Stimulated activated CD4-positive, alpha-beta T cell treated with anti-CD3 and anti-CD28 coated beads, TNF-alpha, amount 100 ng/mL, for 24 hours (primary cell): Measurements from ENCODE around the gene ATP5F1C.

Experiments used
- DNase-seq, 3 experiments: peaks; one replicate each; pipeline ENCODE4 v3.0.0-alpha.2; 2020; ENCODE audit warnings: low read depth in 3 of 3

The ATP5F1C gene

GRCh38 chr10:7853226-7853842, 65.4 kb downstream of the ATP5F1C start:
- DNase-seq = no peak

- DNase-seq = no peak
Measured at GRCh38 chr10:7853890-7854289, 65.9 kb downstream of the ATP5F1C start.

- no peak for DNase-seq
Measured at GRCh38 chr10:7855205-7855604, 67.2 kb downstream of the ATP5F1C start.

- no peak for DNase-seq
Measured at GRCh38 chr10:7856678-7857077, 68.7 kb downstream of the ATP5F1C start.

GRCh38 chr10:7857262-7857661, 69.3 kb downstream of the ATP5F1C start:
- no peak for DNase-seq
